ENCODE data around the gene SRMS. TPM values are rescaled to one million over a fixed set of nuclear protein-coding genes. Genes with fewer than 3 reads are reported as not detected.

The SRMS gene
- total and polyA plus RNA-seq, 2 donors from 2014 or later: 0.38 TPM; not detected in 1

DNA sequence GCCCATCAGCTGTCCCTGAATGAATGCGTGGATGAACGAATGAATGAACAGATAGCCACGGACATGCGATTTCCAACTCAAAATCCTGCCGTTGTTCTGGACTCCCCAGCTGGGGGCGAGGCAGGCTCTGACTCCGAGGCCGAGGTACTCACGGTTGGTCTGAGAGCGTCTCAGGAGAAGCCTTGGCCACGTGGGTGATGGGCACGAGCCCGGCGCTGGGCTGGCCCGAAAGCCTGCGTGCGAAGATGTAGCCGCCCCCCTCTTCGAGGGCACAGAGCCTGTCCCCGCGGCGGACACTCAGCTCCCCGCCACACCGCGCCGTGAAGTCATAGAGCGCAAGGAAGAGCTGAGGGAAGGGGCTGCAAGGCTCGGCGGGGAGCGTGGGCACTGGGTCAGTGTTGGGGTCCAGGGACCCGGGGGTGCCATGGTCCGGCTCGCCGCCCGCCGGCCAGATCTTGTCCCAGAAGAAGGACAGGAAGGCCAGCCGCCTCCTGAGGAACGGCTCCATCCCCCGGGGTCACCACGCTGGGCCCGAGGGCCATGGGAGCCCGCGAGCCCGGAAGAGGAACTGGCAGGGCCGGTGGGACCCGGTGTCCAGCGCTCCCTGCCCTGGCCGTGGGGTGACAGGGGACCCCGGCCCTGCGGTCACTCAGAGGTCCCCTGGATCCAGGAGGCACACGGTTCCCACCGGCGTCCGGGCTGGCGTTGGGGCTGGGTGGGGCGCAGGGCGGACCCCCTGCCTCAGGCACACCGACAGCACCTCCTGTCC is 409 bp downstream of the SRMS start:
- Histone ChIP-seq H3K27ac (ENCODE audit: low read depth in 2 of 2, low read length in 2 of 2) (no peak overlapping the region), H3K27me3 (ENCODE audit: control insufficient read depth, insufficient read depth, low read length) (no peaks in the 10 kb centered on the region), H3K9ac (ENCODE audit: low read length in 3 of 3) (no peak overlapping the region), H3K4me1 (ENCODE audit: control insufficient read depth in 2 of 3, insufficient read depth in 2 of 3, low read depth in 1 of 3, low read length in 3 of 3) (no peaks in the 10 kb centered on the region), H3K9me3 (ENCODE audit: control insufficient read depth in 2 of 3, insufficient read depth in 1 of 3, low read length in 3 of 3) (no peaks in the 10 kb centered on the region), H3K36me3 (ENCODE audit: control insufficient read depth in 2 of 3, insufficient read depth in 3 of 3, low read length in 3 of 3) (no peaks in the 10 kb centered on the region), H3K4me3 (ENCODE audit: low read length in 3 of 3) (no peak overlapping the region)
- DNase-seq (no peak), FAIRE-seq (no peak)
- TF ChIP-seq, protein P1, sequence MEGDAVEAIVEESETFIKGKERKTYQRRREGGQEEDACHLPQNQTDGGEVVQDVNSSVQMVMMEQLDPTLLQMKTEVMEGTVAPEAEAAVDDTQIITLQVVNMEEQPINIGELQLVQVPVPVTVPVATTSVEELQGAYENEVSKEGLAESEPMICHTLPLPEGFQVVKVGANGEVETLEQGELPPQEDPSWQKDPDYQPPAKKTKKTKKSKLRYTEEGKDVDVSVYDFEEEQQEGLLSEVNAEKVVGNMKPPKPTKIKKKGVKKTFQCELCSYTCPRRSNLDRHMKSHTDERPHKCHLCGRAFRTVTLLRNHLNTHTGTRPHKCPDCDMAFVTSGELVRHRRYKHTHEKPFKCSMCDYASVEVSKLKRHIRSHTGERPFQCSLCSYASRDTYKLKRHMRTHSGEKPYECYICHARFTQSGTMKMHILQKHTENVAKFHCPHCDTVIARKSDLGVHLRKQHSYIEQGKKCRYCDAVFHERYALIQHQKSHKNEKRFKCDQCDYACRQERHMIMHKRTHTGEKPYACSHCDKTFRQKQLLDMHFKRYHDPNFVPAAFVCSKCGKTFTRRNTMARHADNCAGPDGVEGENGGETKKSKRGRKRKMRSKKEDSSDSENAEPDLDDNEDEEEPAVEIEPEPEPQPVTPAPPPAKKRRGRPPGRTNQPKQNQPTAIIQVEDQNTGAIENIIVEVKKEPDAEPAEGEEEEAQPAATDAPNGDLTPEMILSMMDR (IDR thresholded peaks at IDR 0.05; ENCODE audit: borderline replicate concordance, extremely low read depth, insufficient read depth): no peak
- intact Hi-C loops (cut with DNase I): no loop called here

DNA sequence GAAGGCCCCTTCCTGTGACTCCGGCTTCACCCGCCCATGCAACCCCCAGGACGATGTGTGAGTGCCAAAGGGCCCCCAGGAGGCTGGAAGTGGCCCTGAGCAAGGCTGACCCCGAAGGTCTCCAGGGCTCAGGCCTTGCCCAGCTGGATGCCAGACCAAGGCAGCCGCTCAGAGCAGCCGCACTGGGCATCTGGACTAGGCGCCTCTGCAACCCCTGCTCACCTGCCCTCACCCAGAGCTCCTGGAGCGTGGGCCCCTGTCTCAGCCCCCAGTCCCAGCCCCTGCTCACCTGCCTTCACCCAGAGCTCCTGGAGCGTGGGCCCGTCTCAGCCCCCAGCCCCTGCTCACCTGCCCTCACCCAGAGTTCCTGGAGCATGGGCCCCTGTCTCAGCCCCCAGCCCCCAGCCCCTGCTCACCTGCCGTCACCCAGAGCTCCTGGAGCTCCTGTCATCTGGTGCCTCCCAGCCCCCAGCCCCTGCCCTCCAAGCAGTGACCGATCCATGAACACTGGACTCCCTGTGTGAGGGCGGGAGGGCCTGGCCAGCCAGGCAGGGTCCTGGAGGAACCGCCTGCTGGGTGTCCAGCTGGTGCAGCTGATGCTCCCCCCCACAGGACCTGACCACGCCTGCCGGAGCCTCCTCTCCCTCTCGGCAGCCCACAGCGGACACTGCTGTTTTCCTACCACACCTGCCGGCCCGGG is 1.1 kb downstream of the SRMS start:
- Histone ChIP-seq H3K4me1 (ENCODE audit: control insufficient read depth in 2 of 3, insufficient read depth in 2 of 3, low read depth in 1 of 3, low read length in 3 of 3) (no peaks in the 10 kb centered on the region), H3K27ac (ENCODE audit: low read depth in 2 of 2, low read length in 2 of 2) (no peak overlapping the region), H3K9me3 (ENCODE audit: control insufficient read depth in 2 of 3, insufficient read depth in 1 of 3, low read length in 3 of 3) (no peaks in the 10 kb centered on the region), H3K36me3 (ENCODE audit: control insufficient read depth in 2 of 3, insufficient read depth in 3 of 3, low read length in 3 of 3) (no peaks in the 10 kb centered on the region), H3K27me3 (ENCODE audit: control insufficient read depth, insufficient read depth, low read length) (no peaks in the 10 kb centered on the region), H3K9ac (ENCODE audit: low read length in 3 of 3) (no peak overlapping the region), H3K4me3 (ENCODE audit: low read length in 3 of 3) (no peak overlapping the region)
- DNase-seq: peak in 1 of 5 donors; percentile 59
- intact Hi-C loops (cut with DNase I): no loop called here
- no peak for FAIRE-seq
- TF ChIP-seq, protein P1 (IDR thresholded peaks at IDR 0.05; ENCODE audit: borderline replicate concordance, extremely low read depth, insufficient read depth): no peak

GRCh38 chr20:63545814-63546213 is 1.7 kb downstream of the SRMS start:
- H3K27me3 ChIP-seq (ENCODE audit: control insufficient read depth, insufficient read depth, low read length): no peaks in the 10 kb centered on the region
- intact Hi-C loops (cut with DNase I): no loop called here
- H3K9ac ChIP-seq (ENCODE audit: low read length in 3 of 3): no peak overlapping the region
- DNase-seq (no peak), FAIRE-seq (no peak)
- H3K4me3 ChIP-seq (ENCODE audit: low read length in 3 of 3): no peak overlapping the region
- H3K27ac ChIP-seq (ENCODE audit: low read depth in 2 of 2, low read length in 2 of 2): no peak overlapping the region
- no peaks in the 10 kb centered on the region for H3K9me3 ChIP-seq (ENCODE audit: control insufficient read depth in 2 of 3, insufficient read depth in 1 of 3, low read length in 3 of 3)
- no peaks in the 10 kb centered on the region for H3K4me1 ChIP-seq (ENCODE audit: control insufficient read depth in 2 of 3, insufficient read depth in 2 of 3, low read depth in 1 of 3, low read length in 3 of 3)
- H3K36me3 ChIP-seq (ENCODE audit: control insufficient read depth in 2 of 3, insufficient read depth in 3 of 3, low read length in 3 of 3): no peaks in the 10 kb centered on the region
- TF ChIP-seq, protein P1 (IDR thresholded peaks at IDR 0.05; ENCODE audit: borderline replicate concordance, extremely low read depth, insufficient read depth): no peak
